Measurements from ENCODE around the gene UBE2S. TPM values are rescaled to one million over a fixed set of nuclear protein-coding genes. Genes with fewer than 3 reads are reported as not detected.

UBE2S gene
- total RNA-seq, 2 experiments from 2014 or later = 50.9 to 62.9 TPM

GRCh38 chr19:55377356-55378131, 30.0 kb downstream of the UBE2S start:
- H3K36me3 ChIP-seq (ENCODE audit: insufficient read depth, low read length) = no peaks in the 10 kb centered on the region
- no peak for DNase-seq
- H3K27me3 ChIP-seq (ENCODE audit: control insufficient read depth in 1 of 2, insufficient read depth in 2 of 2, low read length in 2 of 2) = peaks cover 25 to 36% of the 10 kb centered on the region in 2 experiments
- TF ChIP-seq, protein P1, sequence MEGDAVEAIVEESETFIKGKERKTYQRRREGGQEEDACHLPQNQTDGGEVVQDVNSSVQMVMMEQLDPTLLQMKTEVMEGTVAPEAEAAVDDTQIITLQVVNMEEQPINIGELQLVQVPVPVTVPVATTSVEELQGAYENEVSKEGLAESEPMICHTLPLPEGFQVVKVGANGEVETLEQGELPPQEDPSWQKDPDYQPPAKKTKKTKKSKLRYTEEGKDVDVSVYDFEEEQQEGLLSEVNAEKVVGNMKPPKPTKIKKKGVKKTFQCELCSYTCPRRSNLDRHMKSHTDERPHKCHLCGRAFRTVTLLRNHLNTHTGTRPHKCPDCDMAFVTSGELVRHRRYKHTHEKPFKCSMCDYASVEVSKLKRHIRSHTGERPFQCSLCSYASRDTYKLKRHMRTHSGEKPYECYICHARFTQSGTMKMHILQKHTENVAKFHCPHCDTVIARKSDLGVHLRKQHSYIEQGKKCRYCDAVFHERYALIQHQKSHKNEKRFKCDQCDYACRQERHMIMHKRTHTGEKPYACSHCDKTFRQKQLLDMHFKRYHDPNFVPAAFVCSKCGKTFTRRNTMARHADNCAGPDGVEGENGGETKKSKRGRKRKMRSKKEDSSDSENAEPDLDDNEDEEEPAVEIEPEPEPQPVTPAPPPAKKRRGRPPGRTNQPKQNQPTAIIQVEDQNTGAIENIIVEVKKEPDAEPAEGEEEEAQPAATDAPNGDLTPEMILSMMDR (IDR thresholded peaks at IDR 0.05) = no peak
- intact Hi-C loops (cut with DNase I, micrococcal nuclease) = no loop called here
- POLR2A ChIA-PET = no interaction called here
- no peak overlapping the region for H3K27ac Mint-ChIP-seq
- H3K27ac ChIP-seq (ENCODE audit: low read depth in 1 of 2, low read length in 2 of 2) = no peak overlapping the region
- H3K36me3 Mint-ChIP-seq (ENCODE audit: low read depth) = no peaks in the 10 kb centered on the region
- H3K9me3 ChIP-seq (ENCODE audit: control insufficient read depth in 1 of 2, insufficient read depth in 1 of 2, low read length in 2 of 2) = peaks cover 0 to 10% of the 10 kb centered on the region in 2 experiments
- no peak overlapping the region for H3K4me3 ChIP-seq (ENCODE audit: low read length)
- H3K4me3 Mint-ChIP-seq = no peak overlapping the region
- ATAC-seq (ENCODE audit: poor library complexity) = no peak
- no peaks in the 10 kb centered on the region for H3K9me3 Mint-ChIP-seq
- peaks cover 3% of the 10 kb centered on the region for H3K4me1 ChIP-seq (ENCODE audit: insufficient read depth, low read length)
- H3K27me3 Mint-ChIP-seq = peaks cover 13% of the 10 kb centered on the region
- CTCF ChIA-PET = no interaction called here
- peaks cover 11% of the 10 kb centered on the region for H3K4me1 Mint-ChIP-seq (ENCODE audit: low read depth)

GRCh38 chr19:55376241-55376933, 31.2 kb downstream of the UBE2S start, which contains the start of gene TMEM190:
Gene TMEM190 (plus strand): TSS chr19:55376826. CDS start chr19:55376854, 28 bp downstream.
- Histone ChIP-seq H3K4me3 (ENCODE audit: low read length) (no peak within 1 kb of the TSS), H3K9me3 (ENCODE audit: control insufficient read depth in 1 of 2, insufficient read depth in 1 of 2, low read length in 2 of 2) (peaks cover 0 to 15% of the 10 kb centered on the region in 2 experiments), H3K27ac (ENCODE audit: low read depth in 1 of 2, low read length in 2 of 2) (no peak within 1 kb of the TSS), H3K4me1 (ENCODE audit: insufficient read depth, low read length) (no peaks in the 10 kb centered on the region), H3K27me3 (ENCODE audit: control insufficient read depth in 1 of 2, insufficient read depth in 2 of 2, low read length in 2 of 2) (peaks cover 35 to 45% of the 10 kb centered on the region in 2 experiments), H3K36me3 (ENCODE audit: insufficient read depth, low read length) (no peaks in the 10 kb centered on the region)
- H3K27me3 Mint-ChIP-seq = peaks cover 24% of the 10 kb centered on the region
- no peak for ATAC-seq (ENCODE audit: poor library complexity)
- H3K36me3 Mint-ChIP-seq (ENCODE audit: low read depth) = no peaks in the 10 kb centered on the region
- H3K9me3 Mint-ChIP-seq = no peaks in the 10 kb centered on the region
- H3K4me3 Mint-ChIP-seq = no peak within 1 kb of the TSS
- no peak within 1 kb of the TSS for H3K27ac Mint-ChIP-seq
- DNase-seq = no peak
- H3K4me1 Mint-ChIP-seq (ENCODE audit: low read depth) = peaks cover under 1% of the 10 kb centered on the region
- intact Hi-C loops (cut with DNase I, micrococcal nuclease) = no loop called here
- ChIA-PET POLR2A (interaction anchor here (1.2 kb wide), 1 partner anchor 37 kb away, joined by 4 read pairs; the partner anchor contains the start of gene KMT5C), CTCF (no interaction called here)
- TF ChIP-seq, protein P1 (IDR thresholded peaks at IDR 0.05) = no peak

- H3K27me3 Mint-ChIP-seq = peaks cover 41% of the 10 kb centered on the region
- Histone ChIP-seq H3K36me3 (ENCODE audit: insufficient read depth, low read length) (no peaks in the 10 kb centered on the region), H3K27ac (ENCODE audit: low read depth in 1 of 2, low read length in 2 of 2) (no peak overlapping the region), H3K9me3 (ENCODE audit: control insufficient read depth in 1 of 2, insufficient read depth in 1 of 2, low read length in 2 of 2) (peaks cover 0 to 21% of the 10 kb centered on the region in 2 experiments), H3K4me1 (ENCODE audit: insufficient read depth, low read length) (peaks cover 13% of the 10 kb centered on the region), H3K27me3 (ENCODE audit: control insufficient read depth in 1 of 2, insufficient read depth in 2 of 2, low read length in 2 of 2) (peaks cover 51 to 63% of the 10 kb centered on the region in 2 experiments), H3K4me3 (ENCODE audit: low read length) (no peak overlapping the region)
- POLR2A ChIA-PET = no interaction called here
- intact Hi-C loops (cut with DNase I, micrococcal nuclease) = no loop called here
- TF ChIP-seq, protein P1 (IDR thresholded peaks at IDR 0.05) = no peak
- H3K36me3 Mint-ChIP-seq (ENCODE audit: low read depth) = no peaks in the 10 kb centered on the region
- H3K9me3 Mint-ChIP-seq = no peaks in the 10 kb centered on the region
- no peak for ATAC-seq (ENCODE audit: poor library complexity)
- CTCF ChIA-PET = no interaction called here
- no peak for DNase-seq
- no peak overlapping the region for H3K27ac Mint-ChIP-seq
- no peak overlapping the region for H3K4me3 Mint-ChIP-seq
- H3K4me1 Mint-ChIP-seq (ENCODE audit: low read depth) = peaks cover 5% of the 10 kb centered on the region
These were observed 33.4 kb downstream of the UBE2S start for GRCh38 chr19:55373993-55374757.

All from CD4-positive, alpha-beta T cell (primary cell).